GM19238 (cell line): ENCODE data around the gene ANKS1B.

Experiments
- DNase-seq: peaks from one replicate; pipeline ENCODE4 v3.0.0; 2011; ENCODE audit warnings: low spot score; ENCODE audit not compliant: insufficient read length

Gene ANKS1B

DNA sequence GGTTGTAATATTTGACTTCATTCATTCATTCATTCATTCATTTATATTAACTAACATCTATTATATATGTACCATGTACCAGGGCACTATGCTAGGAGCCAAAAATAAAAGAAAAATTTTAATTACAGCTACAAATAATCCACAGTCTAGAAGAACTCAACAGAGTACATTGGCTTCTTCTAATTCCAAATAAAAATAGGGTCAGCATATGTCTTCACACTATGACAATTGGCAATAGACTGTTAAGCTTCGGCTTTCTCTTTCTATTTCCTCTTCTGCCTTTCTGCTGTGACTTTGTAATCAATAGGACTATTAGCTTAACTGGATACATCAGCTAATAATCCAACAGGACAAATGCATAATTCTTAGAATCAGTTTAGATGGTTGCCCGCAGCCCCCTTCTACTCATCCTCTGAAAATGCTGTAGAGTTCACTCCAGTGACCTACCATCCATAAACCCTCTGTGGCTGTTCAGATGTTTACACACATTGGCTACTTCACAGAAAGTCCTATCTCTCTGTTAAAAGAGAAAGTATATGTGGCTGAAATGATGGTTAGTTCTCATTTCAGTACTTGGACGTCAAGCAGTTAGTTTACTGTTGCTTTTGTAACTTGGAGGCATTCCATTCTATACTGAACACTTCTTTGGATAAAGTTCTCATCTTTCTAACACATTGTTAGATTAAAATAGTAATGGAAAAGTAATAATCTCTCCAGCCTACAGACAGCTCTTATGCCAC lies 782.7 kb downstream of the ANKS1B start:
- no peak for DNase-seq

GRCh38 chr12:99200711-99201384 lies 783.9 kb downstream of the ANKS1B start:
- no peak for DNase-seq

DNA sequence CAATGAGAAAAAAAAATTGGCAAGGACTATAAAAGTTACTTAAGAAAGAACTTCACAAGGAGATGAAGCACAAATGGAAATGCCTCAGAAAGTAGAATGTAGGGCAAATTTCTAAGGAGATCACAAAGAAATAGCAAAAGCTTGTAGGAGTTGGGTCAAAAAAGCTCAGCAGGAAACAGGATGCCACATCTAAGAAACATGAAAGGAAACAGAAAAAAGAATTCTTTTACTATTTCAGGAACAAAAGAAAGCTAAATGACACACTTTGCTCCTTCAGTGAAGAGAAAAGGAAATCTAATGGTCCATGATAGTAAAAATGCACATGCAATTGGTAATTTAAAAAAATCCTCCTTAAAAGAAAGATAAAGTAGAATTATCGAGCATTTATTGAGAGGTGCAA lies 789.3 kb downstream of the ANKS1B start:
- no peak for DNase-seq

- DNase-seq: no peak
These were observed 792.2 kb downstream of the ANKS1B start for GRCh38 chr12:99192489-99192888.

- DNase-seq: no peak
These were observed 807.9 kb downstream of the ANKS1B start for GRCh38 chr12:99176871-99177270.

GRCh38 chr12:99170461-99170860 lies 814.3 kb downstream of the ANKS1B start:
- no peak for DNase-seq

DNA sequence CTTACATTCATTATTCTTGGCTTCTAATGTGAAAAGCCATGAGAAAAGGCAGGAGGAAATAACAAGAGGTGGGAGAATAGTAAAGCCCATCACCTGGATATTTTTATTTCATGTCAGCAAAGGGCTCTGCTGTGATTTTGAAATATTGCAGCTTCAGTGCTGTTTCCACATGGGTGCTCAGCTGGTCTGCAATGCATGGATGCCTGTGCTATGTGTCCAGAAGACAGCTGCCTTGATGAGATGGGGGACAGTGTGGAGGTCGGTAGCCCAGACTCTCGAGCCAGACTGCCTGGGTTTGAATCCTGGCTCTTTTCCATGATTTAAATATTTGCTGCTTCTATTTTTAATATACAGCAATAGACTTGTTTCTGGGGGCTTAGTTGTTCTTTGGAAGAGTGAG lies 814.7 kb downstream of the ANKS1B start:
- no peak for DNase-seq

- DNase-seq: no peak
These were observed 826.8 kb downstream of the ANKS1B start for GRCh38 chr12:99157946-99158345.

GRCh38 chr12:99154983-99155336 lies 829.8 kb downstream of the ANKS1B start:
- DNase-seq: no peak

GRCh38 chr12:99154216-99154982 lies 830.3 kb downstream of the ANKS1B start:
- DNase-seq: no peak

GRCh38 chr12:99153293-99153692 lies 831.4 kb downstream of the ANKS1B start:
- no peak for DNase-seq

GRCh38 chr12:99152337-99152736 lies 832.4 kb downstream of the ANKS1B start:
- DNase-seq: no peak

GRCh38 chr12:99151744-99152143 lies 833.0 kb downstream of the ANKS1B start:
- no peak for DNase-seq

GRCh38 chr12:99147130-99147529 lies 837.6 kb downstream of the ANKS1B start:
- DNase-seq: no peak

- DNase-seq: no peak
These were observed 838.0 kb downstream of the ANKS1B start for GRCh38 chr12:99146730-99147129.

- no peak for DNase-seq
These were observed 838.6 kb downstream of the ANKS1B start for GRCh38 chr12:99146185-99146584.

DNA sequence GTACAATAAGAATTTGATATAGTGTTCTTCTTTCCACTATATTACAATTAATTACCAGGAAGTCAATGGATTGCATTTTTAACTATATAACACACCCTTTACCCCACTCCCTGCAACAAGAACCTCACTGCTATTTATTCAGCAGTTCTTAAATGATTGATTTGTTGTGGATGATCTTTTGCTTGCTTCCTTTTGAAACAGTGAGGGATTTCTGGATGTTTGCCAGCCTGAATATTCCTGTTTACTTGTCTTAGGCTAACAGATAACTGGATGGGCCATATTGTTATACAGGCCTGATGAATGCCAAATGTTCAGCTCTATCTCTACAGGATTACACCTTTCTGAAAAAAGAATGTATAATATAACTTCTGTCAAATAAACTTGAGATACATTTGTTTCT lies 842.1 kb downstream of the ANKS1B start:
- no peak for DNase-seq

- DNase-seq: no peak
These were observed 844.6 kb downstream of the ANKS1B start for GRCh38 chr12:99140017-99140720.

- no peak for DNase-seq
These were observed 846.3 kb downstream of the ANKS1B start for GRCh38 chr12:99138393-99138792.

GRCh38 chr12:99137124-99137855 lies 847.4 kb downstream of the ANKS1B start:
- no peak for DNase-seq

- no peak for DNase-seq
These were observed 848.2 kb downstream of the ANKS1B start for GRCh38 chr12:99136516-99136915.
